Activated naive CD4-positive, alpha-beta T cell treated with anti-CD3 and anti-CD28 coated beads, Interleukin-2, amount 50 U/mL, for 72 hours (primary cell): Measurements from ENCODE around the gene PRDM1. TPM values are rescaled to one million over a fixed set of nuclear protein-coding genes. Genes with fewer than 3 reads are reported as not detected.

Experiments
- ATAC-seq, 2 donors: fragments of 150-1000 bp; cut with Tn5 transposase; 2 replicates each; pipeline ENCODE4 v1.10.0; 2021; ENCODE audit warnings: mild to moderate bottlenecking in 2 of 2, moderate library complexity in 2 of 2
- DNase-seq, 2 donors: peaks; one replicate each; pipeline ENCODE4 v3.0.0; 2021 to 2022; ENCODE audit warnings: low spot score in 2 of 2
- H3K27ac Mint-ChIP-seq, 2 donors: one replicate each; pipeline ENCODE4 v1.8.0; 2022; ENCODE audit warnings: mild to moderate bottlenecking in 2 of 2, mixed read lengths in 2 of 2
- H3K36me3 Mint-ChIP-seq, 2 donors: one replicate each; pipeline ENCODE4 v1.8.0; 2022; ENCODE audit warnings: mixed read lengths in 2 of 2
- H3K9me3 Mint-ChIP-seq, 2 donors: one replicate each; pipeline ENCODE4 v1.8.0; 2022; ENCODE audit warnings: mixed read lengths in 2 of 2
- total RNA-seq, 2 donors: library from RNA; stranded (reverse); gene quantifications; one replicate each; pipeline ENCODE4 v1.2.3, GENCODE V29; 2022

The PRDM1 gene
- total RNA-seq = 10 to 100 TPM in 1 of 2 donors, 1 to 10 TPM in 1; 7.7 to 12.5 TPM

- ATAC-seq = peak; percentile 70 to 96
- H3K27ac Mint-ChIP-seq = peak within 1 kb of the TSS in 1 of 2 donors; percentile 76
- H3K9me3 Mint-ChIP-seq = no peaks in the 10 kb centered on the region
- H3K36me3 Mint-ChIP-seq = no peaks in the 10 kb centered on the region
- DNase-seq = peak; percentile 61 to 84
These were observed at the start of gene PRDM1 for GRCh38 chr6:106085984-106086813. TSS of gene PRDM1 (plus strand) at chr6:106086336. CDS start at chr6:106086554, 218 bp downstream.

- ATAC-seq (no peak), DNase-seq (no peak)
- Mint-ChIP-seq H3K27ac (no peak overlapping the region), H3K9me3 (peaks cover 20% of the 10 kb centered on the region in 2 donors), H3K36me3 (peaks cover 13 to 18% of the 10 kb centered on the region in 2 donors)
These were observed 49.1 kb upstream of the PRDM1 start for GRCh38 chr6:106037060-106037459.

DNA sequence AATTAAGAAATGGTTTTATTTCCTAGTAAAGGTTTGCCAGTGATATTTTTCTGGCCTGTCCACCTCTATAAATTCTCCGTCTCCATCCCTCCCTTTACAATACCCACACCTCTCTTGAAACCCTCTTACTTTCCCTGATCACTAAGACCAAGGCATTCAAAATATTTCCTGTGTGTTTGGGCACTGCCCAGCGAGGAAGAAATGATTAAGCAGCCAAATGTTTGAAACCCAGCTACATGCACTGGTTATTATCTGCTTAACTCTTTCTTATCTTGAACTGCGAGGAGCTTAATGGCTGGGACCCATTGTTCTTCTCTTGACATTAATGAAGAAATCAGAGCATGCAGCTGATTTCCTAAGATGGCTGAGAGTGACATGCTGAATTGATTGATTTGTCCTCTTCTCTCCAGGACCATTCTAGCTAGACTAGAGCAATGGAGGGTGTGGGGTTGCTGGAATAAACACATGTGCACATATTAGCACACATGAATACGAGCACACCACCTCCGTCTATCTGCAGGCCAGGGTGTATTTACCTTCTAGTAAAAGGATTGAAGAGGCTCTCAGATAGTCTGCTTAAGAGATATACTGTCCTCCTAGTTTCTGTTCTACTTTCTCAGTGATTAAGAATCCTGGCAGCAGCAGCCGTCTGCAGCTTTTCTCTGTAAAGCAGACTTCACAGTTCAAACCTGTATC, 46.1 kb upstream of the PRDM1 start:
- Mint-ChIP-seq H3K27ac (no peak overlapping the region), H3K9me3 (peaks cover 19 to 20% of the 10 kb centered on the region in 2 donors), H3K36me3 (peaks cover 13 to 18% of the 10 kb centered on the region in 2 donors)
- DNase-seq (no peak), ATAC-seq (no peak)

DNA sequence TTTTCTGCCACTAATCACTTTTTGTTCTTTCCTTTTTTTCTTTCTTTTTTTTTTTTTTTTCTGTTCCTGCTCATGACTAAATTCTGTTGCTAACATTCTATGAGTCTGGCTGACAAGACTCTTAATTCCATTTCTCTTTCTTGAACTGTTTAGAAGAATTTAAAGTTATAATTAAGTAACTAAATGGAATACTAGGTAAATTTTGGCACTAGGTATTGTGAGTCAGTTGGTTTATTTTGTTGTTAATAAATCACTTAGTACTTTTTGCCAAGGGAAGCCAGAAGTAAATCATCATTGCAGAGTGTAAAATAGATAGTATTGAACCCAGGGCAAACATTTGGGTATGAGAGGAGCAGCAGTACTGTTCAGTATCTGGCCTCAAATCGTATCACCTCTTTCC, 42.0 kb upstream of the PRDM1 start:
- DNase-seq (no peak), ATAC-seq (no peak)
- Mint-ChIP-seq H3K9me3 (no peaks in the 10 kb centered on the region), H3K27ac (no peak overlapping the region), H3K36me3 (no peaks in the 10 kb centered on the region)

DNA sequence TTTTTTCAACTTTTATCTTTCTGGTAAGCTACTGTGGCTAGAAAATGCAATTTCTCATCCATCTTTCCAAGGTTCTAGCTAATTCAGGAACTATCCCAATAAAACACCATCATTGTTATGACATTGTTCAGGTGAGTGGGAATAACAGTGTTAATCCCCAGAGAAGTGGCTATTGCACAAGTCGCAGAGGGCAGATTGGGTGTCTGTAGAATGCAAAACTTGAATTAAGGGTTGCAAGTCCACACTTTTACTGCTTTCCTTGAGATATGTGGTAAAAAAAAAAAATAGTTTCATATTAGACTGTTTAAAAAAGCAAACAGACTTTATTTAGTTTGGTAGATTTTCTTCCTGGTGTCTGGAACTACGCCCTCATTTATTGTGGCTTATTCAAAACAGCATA, 41.1 kb upstream of the PRDM1 start:
- no peak for DNase-seq
- H3K9me3 Mint-ChIP-seq = no peaks in the 10 kb centered on the region
- no peak for ATAC-seq
- no peaks in the 10 kb centered on the region for H3K36me3 Mint-ChIP-seq
- no peak overlapping the region for H3K27ac Mint-ChIP-seq

- ATAC-seq (no peak), DNase-seq (no peak)
- Mint-ChIP-seq H3K36me3 (no peaks in the 10 kb centered on the region), H3K27ac (peak overlapping the region in 1 of 2 donors; percentile 14), H3K9me3 (no peaks in the 10 kb centered on the region)
These were observed 39.9 kb upstream of the PRDM1 start for GRCh38 chr6:106046116-106046853.

GRCh38 chr6:106046854-106047200, 39.3 kb upstream of the PRDM1 start:
- peak overlapping the region in 1 of 2 donors; percentile 14 for H3K27ac Mint-ChIP-seq
- no peaks in the 10 kb centered on the region for H3K9me3 Mint-ChIP-seq
- DNase-seq = no peak
- ATAC-seq = no peak
- no peaks in the 10 kb centered on the region for H3K36me3 Mint-ChIP-seq

- H3K9me3 Mint-ChIP-seq = no peaks in the 10 kb centered on the region
- ATAC-seq = no peak
These were observed 37.8 kb upstream of the PRDM1 start for GRCh38 chr6:106048336-106048735.

GRCh38 chr6:106050538-106050937, 35.6 kb upstream of the PRDM1 start:
- H3K36me3 Mint-ChIP-seq = no peaks in the 10 kb centered on the region
- ATAC-seq = no peak
- H3K27ac Mint-ChIP-seq = no peak overlapping the region
- no peak for DNase-seq
- no peaks in the 10 kb centered on the region for H3K9me3 Mint-ChIP-seq

More at GRCh38 chr6:106048336-106048735, 37.8 kb upstream of the PRDM1 start:
- Mint-ChIP-seq H3K36me3 (no peaks in the 10 kb centered on the region), H3K27ac (no peak overlapping the region)
- no peak for DNase-seq

GRCh38 chr6:106051226-106051625, 34.9 kb upstream of the PRDM1 start:
- ATAC-seq = no peak
- Mint-ChIP-seq H3K36me3 (no peaks in the 10 kb centered on the region), H3K9me3 (no peaks in the 10 kb centered on the region)

DNA sequence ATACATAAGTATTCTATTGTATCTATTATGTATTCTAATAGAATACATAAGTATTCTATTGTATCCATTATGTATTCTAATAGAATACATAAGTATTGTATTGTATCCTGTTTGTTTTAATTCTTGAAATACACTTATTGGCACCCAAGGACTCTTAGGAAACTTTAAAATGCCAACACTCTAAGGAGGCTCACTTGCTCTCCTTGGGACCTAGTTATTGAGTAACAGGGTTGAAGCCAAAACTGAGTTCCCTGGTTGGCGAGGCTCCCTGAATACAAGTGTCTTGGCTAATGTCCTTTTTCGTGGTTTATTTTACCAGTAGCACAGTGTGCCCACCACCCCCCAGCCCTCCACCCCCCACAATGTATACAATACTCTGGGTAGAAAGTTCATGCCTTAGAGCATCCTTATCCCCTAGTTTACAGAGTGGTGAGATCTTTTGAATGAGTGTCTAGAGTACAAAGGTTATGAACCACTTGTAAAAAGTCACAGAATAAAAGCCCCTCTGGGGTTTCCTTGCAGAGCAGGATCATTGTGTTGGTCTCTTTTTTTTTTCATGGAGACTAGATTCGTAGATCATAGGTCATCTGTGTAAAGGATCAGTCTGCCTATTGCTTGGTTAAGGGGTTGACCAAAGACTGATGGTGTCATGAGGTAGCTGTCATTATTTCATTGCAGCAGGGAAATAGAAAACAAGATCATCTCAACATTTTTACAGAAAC, 32.5 kb upstream of the PRDM1 start:
- H3K9me3 Mint-ChIP-seq = no peaks in the 10 kb centered on the region
- no peaks in the 10 kb centered on the region for H3K36me3 Mint-ChIP-seq
- DNase-seq (no peak), ATAC-seq (no peak)
- no peak overlapping the region for H3K27ac Mint-ChIP-seq

More at GRCh38 chr6:106051226-106051625, 34.9 kb upstream of the PRDM1 start:
- H3K27ac Mint-ChIP-seq = no peak overlapping the region
- DNase-seq = no peak

GRCh38 chr6:106055489-106055888, 30.6 kb upstream of the PRDM1 start:
- Mint-ChIP-seq H3K27ac (no peak overlapping the region), H3K9me3 (no peaks in the 10 kb centered on the region), H3K36me3 (no peaks in the 10 kb centered on the region)
- ATAC-seq (no peak), DNase-seq (no peak)

GRCh38 chr6:106056060-106056745, 29.9 kb upstream of the PRDM1 start:
- Mint-ChIP-seq H3K27ac (no peak overlapping the region), H3K36me3 (no peaks in the 10 kb centered on the region), H3K9me3 (no peaks in the 10 kb centered on the region)
- no peak for ATAC-seq
- DNase-seq = no peak

DNA sequence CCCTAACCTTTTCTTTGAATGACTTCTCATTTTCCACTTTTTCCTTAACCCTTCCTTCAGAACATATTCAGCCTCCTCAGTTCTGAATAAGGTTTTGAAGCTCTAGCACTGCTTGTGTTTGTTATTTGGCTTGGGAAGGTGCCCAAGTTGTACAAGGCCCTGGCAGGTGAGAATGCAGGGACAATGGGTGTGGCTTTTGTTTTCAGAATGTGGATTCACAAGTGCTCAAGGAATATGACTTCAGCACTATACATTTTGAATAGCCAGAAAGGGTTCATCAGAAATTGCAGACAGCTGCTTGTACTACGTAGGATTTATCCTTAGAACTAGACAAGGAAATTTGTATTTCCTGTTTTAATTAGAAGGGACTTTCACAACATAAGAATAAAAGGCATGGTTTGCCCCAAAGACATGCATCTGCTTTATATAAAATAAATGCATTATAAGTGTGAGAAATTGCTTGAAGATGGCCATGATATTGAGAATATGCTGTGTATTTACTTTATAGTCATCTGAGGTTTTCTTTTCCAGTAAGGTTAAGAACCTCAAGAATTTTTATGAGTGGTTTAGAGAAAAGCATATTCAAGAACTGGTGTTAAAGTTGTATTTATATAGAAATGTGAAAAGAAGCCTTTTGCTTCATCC, 29.3 kb upstream of the PRDM1 start:
- DNase-seq = no peak
- no peaks in the 10 kb centered on the region for H3K9me3 Mint-ChIP-seq
- no peak for ATAC-seq
- no peak overlapping the region for H3K27ac Mint-ChIP-seq
- H3K36me3 Mint-ChIP-seq = no peaks in the 10 kb centered on the region

GRCh38 chr6:106059331-106059730, 26.8 kb upstream of the PRDM1 start:
- Mint-ChIP-seq H3K9me3 (no peaks in the 10 kb centered on the region), H3K27ac (no peak overlapping the region), H3K36me3 (no peaks in the 10 kb centered on the region)
- ATAC-seq (no peak), DNase-seq (no peak)

DNA sequence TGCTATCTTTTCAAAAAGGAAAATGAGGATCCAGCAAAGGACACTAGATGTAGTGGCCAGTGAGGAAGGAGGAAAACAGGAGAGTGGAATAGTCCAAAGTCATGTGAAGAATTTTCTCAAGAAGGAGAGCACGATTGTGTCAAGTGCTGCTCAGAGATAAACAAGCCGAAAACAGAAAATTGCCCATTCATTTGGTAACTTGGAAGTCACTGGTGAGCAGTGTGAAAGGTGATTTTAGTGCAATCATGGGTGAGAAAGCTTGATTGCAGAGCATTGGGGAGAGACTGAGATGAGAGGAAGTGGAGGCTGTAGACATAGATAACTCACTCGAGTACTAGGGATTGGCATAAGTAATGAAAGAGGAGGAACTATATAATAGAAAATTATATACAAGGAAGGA, 26.0 kb upstream of the PRDM1 start:
- H3K36me3 Mint-ChIP-seq = no peaks in the 10 kb centered on the region
- DNase-seq (no peak), ATAC-seq (no peak)
- H3K27ac Mint-ChIP-seq = no peak overlapping the region
- no peaks in the 10 kb centered on the region for H3K9me3 Mint-ChIP-seq
